ENCODE measurements around the gene UFSP1.

The UFSP1 gene

GRCh38 chr7:100892364-100893317 is 3.1 kb upstream of the UFSP1 start:
- Histone ChIP-seq H4K20me1 (ENCODE audit: insufficient read depth, low read length) (no peaks in the 10 kb centered on the region), H3F3A (ENCODE audit: insufficient read depth, low read length) (0 out of 2 replicates have a peak, but pooled peaks cover 6% of the 10 kb centered on the region), H3K79me2 (ENCODE audit: insufficient read depth, low read length) (no peaks in the 10 kb centered on the region), H3K27me3 (ENCODE audit: insufficient read depth, low read length) (0 out of 2 replicates have a peak, but pooled peaks cover 4% of the 10 kb centered on the region), H3K4me1 (ENCODE audit: insufficient read depth, low read length, severe bottlenecking) (peaks cover 41% of the 10 kb centered on the region), H3K4me3 (ENCODE audit: low read depth, low read length, poor library complexity, severe bottlenecking) (no peak overlapping the region), H3K9ac (ENCODE audit: low read length) (no peak overlapping the region), H2AFZ (ENCODE audit: low read length) (no peak overlapping the region), H3K9me3 (ENCODE audit: low read length) (no peaks in the 10 kb centered on the region), H3K9me2 (ENCODE audit: low read depth, low read length) (no peaks in the 10 kb centered on the region), H3K36me3 (ENCODE audit: insufficient read depth, low read length) (peaks cover 11% of the 10 kb centered on the region), H3K27ac (ENCODE audit: low read depth, low read length, poor library complexity, severe bottlenecking) (no peak overlapping the region), H3K4me2 (ENCODE audit: low read length) (no peak overlapping the region)
- TF ChIP-seq EZH2 (IDR thresholded peaks at IDR 0.05; ENCODE audit: borderline replicate concordance, low read length) (no peak), CTCF (IDR thresholded peaks at IDR 0.05; ENCODE audit: low read length) (no peak)

DNA sequence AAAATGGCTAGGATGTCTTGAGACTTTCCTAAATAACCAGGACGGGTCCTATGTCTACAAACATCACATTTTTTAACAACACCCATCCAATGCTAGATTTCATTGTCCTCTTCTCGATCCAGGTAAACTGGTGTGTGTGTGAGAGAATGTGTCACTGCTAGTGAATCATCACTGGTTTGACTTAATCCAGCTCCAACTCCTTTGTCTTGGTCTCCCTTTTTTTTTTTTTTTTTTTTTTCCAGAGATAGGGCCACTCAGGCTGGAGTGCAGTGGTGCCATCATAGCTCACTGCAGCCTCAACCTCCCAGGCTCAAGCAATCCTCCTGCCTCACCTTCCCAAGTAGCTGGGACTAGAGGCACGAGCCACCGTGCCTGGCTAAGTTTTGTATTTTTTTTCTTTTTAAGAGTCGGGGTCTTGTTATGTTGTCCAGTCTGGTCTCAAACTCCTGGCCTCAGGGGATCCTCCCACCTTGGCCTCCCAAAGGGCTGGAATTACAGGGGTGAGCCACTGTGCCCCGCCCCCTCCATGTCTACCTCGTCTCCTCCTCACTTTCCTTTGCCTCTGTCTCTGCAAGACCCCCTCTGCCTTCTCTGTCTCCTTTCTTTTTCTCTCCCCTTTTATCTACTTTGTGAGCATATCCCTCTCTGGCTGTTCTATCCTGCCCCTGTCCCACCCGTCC is 2.2 kb upstream of the UFSP1 start:
- no peaks in the 10 kb centered on the region for H3K79me2 ChIP-seq (ENCODE audit: insufficient read depth, low read length)
- H4K20me1 ChIP-seq (ENCODE audit: insufficient read depth, low read length): no peaks in the 10 kb centered on the region
- no peak for TF ChIP-seq CTCF (IDR thresholded peaks at IDR 0.05; ENCODE audit: low read length)
- TF ChIP-seq EZH2 (IDR thresholded peaks at IDR 0.05; ENCODE audit: borderline replicate concordance, low read length): no peak
- no peak overlapping the region for H2AFZ ChIP-seq (ENCODE audit: low read length)
- no peak overlapping the region for H3K4me3 ChIP-seq (ENCODE audit: low read depth, low read length, poor library complexity, severe bottlenecking)
- H3K27me3 ChIP-seq (ENCODE audit: insufficient read depth, low read length): 0 out of 2 replicates have a peak, but pooled peaks cover 4% of the 10 kb centered on the region
- no peak overlapping the region for H3K4me2 ChIP-seq (ENCODE audit: low read length)
- no peaks in the 10 kb centered on the region for H3K9me2 ChIP-seq (ENCODE audit: low read depth, low read length)
- no peak overlapping the region for H3K9ac ChIP-seq (ENCODE audit: low read length)
- no peak overlapping the region for H3K27ac ChIP-seq (ENCODE audit: low read depth, low read length, poor library complexity, severe bottlenecking)
- H3K36me3 ChIP-seq (ENCODE audit: insufficient read depth, low read length): peaks cover 18% of the 10 kb centered on the region
- H3F3A ChIP-seq (ENCODE audit: insufficient read depth, low read length): 0 out of 2 replicates have a peak, but pooled peaks cover 6% of the 10 kb centered on the region
- no peaks in the 10 kb centered on the region for H3K9me3 ChIP-seq (ENCODE audit: low read length)
- H3K4me1 ChIP-seq (ENCODE audit: insufficient read depth, low read length, severe bottlenecking): peaks cover 49% of the 10 kb centered on the region

GRCh38 chr7:100890653-100891567 is 1.4 kb upstream of the UFSP1 start:
- H3K9me2 ChIP-seq (ENCODE audit: low read depth, low read length): no peaks in the 10 kb centered on the region
- no peaks in the 10 kb centered on the region for H4K20me1 ChIP-seq (ENCODE audit: insufficient read depth, low read length)
- H3K4me1 ChIP-seq (ENCODE audit: insufficient read depth, low read length, severe bottlenecking): peaks cover 48% of the 10 kb centered on the region
- H3K27ac ChIP-seq (ENCODE audit: low read depth, low read length, poor library complexity, severe bottlenecking): no peak overlapping the region
- 0 out of 2 replicates have a peak, but pooled peaks cover 6% of the 10 kb centered on the region for H3F3A ChIP-seq (ENCODE audit: insufficient read depth, low read length)
- H2AFZ ChIP-seq (ENCODE audit: low read length): no peak overlapping the region
- H3K4me3 ChIP-seq (ENCODE audit: low read depth, low read length, poor library complexity, severe bottlenecking): peak overlapping the region; percentile 60
- TF ChIP-seq CTCF (IDR thresholded peaks at IDR 0.05; ENCODE audit: low read length) (no peak), EZH2 (IDR thresholded peaks at IDR 0.05; ENCODE audit: borderline replicate concordance, low read length) (no peak)
- no peaks in the 10 kb centered on the region for H3K9me3 ChIP-seq (ENCODE audit: low read length)
- H3K27me3 ChIP-seq (ENCODE audit: insufficient read depth, low read length): 0 out of 2 replicates have a peak, but pooled peaks cover 4% of the 10 kb centered on the region
- no peaks in the 10 kb centered on the region for H3K79me2 ChIP-seq (ENCODE audit: insufficient read depth, low read length)
- peak overlapping the region; percentile 77 for H3K4me2 ChIP-seq (ENCODE audit: low read length)
- H3K36me3 ChIP-seq (ENCODE audit: insufficient read depth, low read length): peaks cover 26% of the 10 kb centered on the region
- H3K9ac ChIP-seq (ENCODE audit: low read length): peak overlapping the region; percentile 52; the same call in 1 of the 2 replicates

Data from OCI-LY1 (cell line).